Loucy (cell line): ENCODE data around the gene TRIM31.

Experiments used
- H2AFZ ChIP-seq: fragments of 200-600 bp; sonication (generic); 2 replicates; pipeline ENCODE4 v1.6.0; 2016; ENCODE audit warnings: antibody characterized with exemption, mild to moderate bottlenecking, low read length, moderate library complexity
- H3F3A ChIP-seq: fragments of 200-600 bp; 2 replicates; pipeline ENCODE4 v1.6.0; 2016; ENCODE audit warnings: antibody characterized with exemption, low read depth, mild to moderate bottlenecking
- H3K27me3 ChIP-seq: fragments of 200-600 bp; sonication (generic); 2 replicates; pipeline ENCODE4 v1.6.1; 2014; ENCODE audit warnings: low read length, mild to moderate bottlenecking; ENCODE audit not compliant: insufficient read depth, poor library complexity, severe bottlenecking
- H3K36me3 ChIP-seq: fragments of 200-600 bp; sonication (generic); 2 replicates; pipeline ENCODE4 v1.6.1; 2016; ENCODE audit warnings: low read length; ENCODE audit not compliant: insufficient read depth
- H3K4me1 ChIP-seq: fragments of 200-600 bp; sonication (generic); 2 replicates; pipeline ENCODE4 v1.5.1; 2014; ENCODE audit warnings: low read length, mild to moderate bottlenecking; ENCODE audit not compliant: insufficient read depth, poor library complexity, severe bottlenecking
- H3K4me2 ChIP-seq: fragments of 200-600 bp; sonication (generic); 2 replicates; pipeline ENCODE4 v1.6.0; 2014; ENCODE audit warnings: antibody characterized with exemption, low read length, low read depth, mild to moderate bottlenecking; ENCODE audit not compliant: poor library complexity, severe bottlenecking
- H3K4me3 ChIP-seq: fragments of 200-600 bp; sonication (generic); 2 replicates; pipeline ENCODE4 v1.5.1; 2014; ENCODE audit warnings: low read length, mild to moderate bottlenecking, mixed read lengths; ENCODE audit not compliant: poor library complexity, severe bottlenecking
- H3K79me2 ChIP-seq: fragments of 200-600 bp; sonication (generic); 2 replicates; pipeline ENCODE4 v1.6.1; 2014; ENCODE audit warnings: low read length; ENCODE audit not compliant: insufficient read depth
- H3K9ac ChIP-seq: fragments of 200-600 bp; sonication (generic); 2 replicates; pipeline ENCODE4 v1.6.0; 2014; ENCODE audit warnings: mild to moderate bottlenecking, low read depth, low read length, moderate library complexity; ENCODE audit not compliant: poor library complexity, severe bottlenecking
- H3K9me2 ChIP-seq: fragments of 200-600 bp; sonication (generic); replicated peaks from 2 replicates; pipeline ENCODE4 v1.6.1; 2016; ENCODE audit warnings: low read depth, low read length, mixed read lengths
- H3K9me3 ChIP-seq: fragments of 200-600 bp; sonication (generic); 2 replicates; pipeline ENCODE4 v1.6.1; 2014; ENCODE audit warnings: mild to moderate bottlenecking, antibody characterized with exemption, low read length, low read depth; ENCODE audit not compliant: insufficient read depth
- H4K20me1 ChIP-seq: fragments of 200-600 bp; sonication (generic); 2 replicates; pipeline ENCODE4 v1.6.0; 2014; ENCODE audit warnings: antibody characterized with exemption, low read length, mild to moderate bottlenecking; ENCODE audit not compliant: insufficient read depth, poor library complexity, severe bottlenecking
- CTCF ChIP-seq: fragments of 200-600 bp; sonication (generic); conservative IDR thresholded peaks from 2 replicates; pipeline ENCODE4 v1.5.1; 2014; ENCODE audit warnings: mild to moderate bottlenecking, antibody characterized with exemption, low read length
- EZH2phosphoT487 ChIP-seq: fragments of 200-600 bp; IDR thresholded peaks from 2 replicates; pipeline ENCODE4 v1.6.1; 2018; ENCODE audit warnings: antibody characterized with exemption, mild to moderate bottlenecking, moderate library complexity, borderline replicate concordance

TRIM31 gene

GRCh38 chr6:30100154-30100553, 12.7 kb downstream of the TRIM31 start:
- Histone ChIP-seq H3F3A (no peaks in the 10 kb centered on the region), H3K27me3 (no peaks in the 10 kb centered on the region), H3K9me2 (no peaks in the 10 kb centered on the region), H3K4me1 (peaks cover 25% of the 10 kb centered on the region), H3K79me2 (no peaks in the 10 kb centered on the region), H4K20me1 (no peaks in the 10 kb centered on the region), H3K36me3 (no peaks in the 10 kb centered on the region), H3K4me3 (no peak overlapping the region), H3K9ac (no peak overlapping the region), H3K9me3 (no peaks in the 10 kb centered on the region), H3K4me2 (no peak overlapping the region), H2AFZ (no peak overlapping the region)
- no peak for TF ChIP-seq EZH2phosphoT487
- TF ChIP-seq CTCF = no peak

GRCh38 chr6:30097902-30098768, 14.8 kb downstream of the TRIM31 start:
- no peaks in the 10 kb centered on the region for H3K36me3 ChIP-seq
- H3F3A ChIP-seq = no peaks in the 10 kb centered on the region
- no peak overlapping the region for H2AFZ ChIP-seq
- no peak overlapping the region for H3K4me3 ChIP-seq
- H3K9me3 ChIP-seq = no peaks in the 10 kb centered on the region
- H3K9me2 ChIP-seq = no peaks in the 10 kb centered on the region
- H3K9ac ChIP-seq = no peak overlapping the region
- TF ChIP-seq EZH2phosphoT487 (no peak), CTCF (no peak)
- no peaks in the 10 kb centered on the region for H3K27me3 ChIP-seq
- H3K4me1 ChIP-seq = peaks cover 25% of the 10 kb centered on the region
- H4K20me1 ChIP-seq = no peaks in the 10 kb centered on the region
- H3K79me2 ChIP-seq = no peaks in the 10 kb centered on the region
- no peak overlapping the region for H3K4me2 ChIP-seq

- Histone ChIP-seq H3K9ac (no peak overlapping the region), H3K9me2 (no peaks in the 10 kb centered on the region), H3F3A (no peaks in the 10 kb centered on the region), H4K20me1 (no peaks in the 10 kb centered on the region), H3K4me3 (no peak overlapping the region), H3K36me3 (no peaks in the 10 kb centered on the region), H3K27me3 (no peaks in the 10 kb centered on the region), H3K4me1 (peaks cover 19% of the 10 kb centered on the region), H3K9me3 (no peaks in the 10 kb centered on the region), H3K4me2 (no peak overlapping the region), H3K79me2 (no peaks in the 10 kb centered on the region), H2AFZ (no peak overlapping the region)
- no peak for TF ChIP-seq CTCF
- TF ChIP-seq EZH2phosphoT487 = no peak
These were observed 16.1 kb downstream of the TRIM31 start for GRCh38 chr6:30096829-30097228.
